Activated CD4-positive, alpha-beta T cell treated with anti-CD3 and anti-CD28 coated beads for 1 hour (primary cell): Measurements from ENCODE around the gene COL8A1.

Source experiments
- DNase-seq: peaks from one replicate; pipeline ENCODE4 v3.0.0-alpha.2; 2020

Gene COL8A1

GRCh38 chr3:99640214-99640851 lies 1.9 kb downstream of the COL8A1 start:
- DNase-seq: no peak

DNA sequence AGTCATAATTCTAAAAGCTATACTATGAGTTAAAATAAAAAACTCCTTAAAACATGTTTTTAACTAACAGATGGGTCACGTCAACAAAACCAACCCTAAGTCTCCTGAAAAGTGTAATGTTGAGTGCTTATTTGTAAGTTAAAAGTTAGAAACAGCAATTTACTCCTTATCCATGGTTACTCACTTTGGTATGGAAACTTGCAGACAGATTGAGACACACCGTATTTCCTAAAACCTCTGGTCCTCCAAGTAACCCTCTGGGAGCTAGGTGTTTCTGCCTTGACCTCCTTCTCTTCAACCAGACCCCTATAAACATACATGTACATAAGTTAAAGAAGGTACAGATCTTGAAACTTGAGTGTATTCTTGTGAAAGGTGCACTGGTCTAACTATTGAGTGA lies 3.1 kb downstream of the COL8A1 start:
- no peak for DNase-seq

DNA sequence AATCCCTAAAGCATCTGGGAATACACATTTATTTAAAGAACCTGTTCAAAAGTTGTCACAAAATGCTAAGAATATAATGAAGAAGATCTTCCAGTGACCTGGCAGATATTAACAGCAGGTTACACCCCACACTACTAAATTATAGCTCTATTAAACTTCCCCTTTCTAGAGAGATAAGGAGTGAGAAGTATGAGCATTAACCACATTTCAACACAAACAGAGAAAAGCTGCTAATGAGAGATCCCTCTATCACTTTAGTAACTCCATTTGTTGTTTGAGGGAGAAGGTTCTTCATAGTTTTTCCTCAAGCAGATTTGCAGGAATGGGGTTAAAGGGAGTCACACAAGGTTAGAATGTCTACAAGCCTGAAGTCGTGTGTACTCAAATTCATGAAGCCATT lies 3.6 kb downstream of the COL8A1 start:
- no peak for DNase-seq

DNA sequence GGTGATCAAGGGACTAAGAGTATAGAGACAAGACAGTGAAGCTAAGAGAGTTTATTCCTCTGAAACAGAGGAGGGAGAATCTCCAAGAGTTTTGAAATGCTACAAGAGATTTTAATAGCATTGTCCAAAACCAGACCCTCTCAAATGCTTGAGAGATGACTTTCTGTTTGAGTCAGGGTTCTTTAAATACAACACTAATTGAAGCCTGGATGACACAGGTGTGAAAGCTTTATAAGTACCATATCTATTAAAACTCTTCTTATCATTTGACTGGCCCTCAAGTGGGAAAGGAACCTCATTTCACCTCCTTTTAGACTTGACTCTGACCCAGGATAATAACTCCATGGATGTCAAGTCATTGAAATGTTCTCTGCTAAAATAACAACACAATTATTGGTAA lies 5.6 kb downstream of the COL8A1 start:
- no peak for DNase-seq

DNA sequence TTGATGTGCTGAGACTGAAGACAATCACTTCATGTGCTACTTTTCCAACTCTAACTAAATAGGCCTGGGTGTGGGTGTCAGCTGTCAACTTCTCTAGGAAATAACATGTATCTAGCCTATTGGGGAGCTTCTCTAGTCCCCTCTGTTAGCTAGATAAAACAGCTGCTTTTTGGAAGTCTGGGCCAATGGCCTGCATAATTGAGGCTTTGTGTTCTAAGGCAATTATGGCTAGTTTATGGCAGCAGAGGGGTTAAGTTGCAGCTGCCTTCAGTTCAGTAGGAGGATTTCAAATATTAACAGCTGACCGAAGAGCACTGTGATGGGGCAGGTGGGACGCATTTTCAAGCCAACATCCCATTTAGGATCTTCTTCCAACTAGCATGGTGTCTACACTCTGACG lies 6.4 kb downstream of the COL8A1 start:
- DNase-seq: no peak

GRCh38 chr3:99645277-99646106 lies 7.1 kb downstream of the COL8A1 start:
- DNase-seq: no peak

DNA sequence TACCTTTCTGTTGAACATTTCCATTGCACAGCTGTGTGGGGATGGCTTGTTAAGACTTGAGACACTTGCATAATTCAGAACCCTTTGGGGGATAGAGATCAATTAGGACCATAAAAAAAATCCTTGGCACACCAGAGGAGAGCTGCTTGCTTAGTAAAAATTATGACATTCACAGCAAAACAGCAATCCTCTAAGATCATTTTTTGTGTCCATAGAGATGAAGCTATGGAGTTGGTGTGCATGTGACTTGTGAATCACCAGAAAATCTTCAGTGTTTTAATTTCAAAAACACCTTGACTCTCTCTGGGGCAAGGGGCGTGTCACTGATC lies 7.7 kb downstream of the COL8A1 start:
- no peak for DNase-seq

DNA sequence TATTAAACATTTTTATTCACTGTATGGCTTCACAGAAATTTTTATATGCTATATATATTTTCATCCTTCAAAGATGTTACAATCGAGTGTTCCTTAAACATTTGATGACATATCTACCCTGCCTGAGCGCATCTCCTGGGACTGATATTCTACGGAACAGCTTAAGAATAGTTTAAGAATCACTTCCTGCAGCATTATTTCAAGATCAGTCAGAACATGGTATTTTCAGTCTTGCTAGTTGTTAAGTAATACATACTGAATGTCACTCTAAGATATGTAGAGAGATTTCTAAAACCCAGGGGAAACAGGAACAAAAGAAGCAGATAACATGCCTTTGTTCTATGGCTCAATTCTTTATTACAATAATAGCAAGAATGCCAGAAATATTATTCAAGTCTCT lies 8.7 kb downstream of the COL8A1 start:
- DNase-seq: no peak

- DNase-seq: no peak
These were observed 9.7 kb downstream of the COL8A1 start for GRCh38 chr3:99648101-99648500.

DNA sequence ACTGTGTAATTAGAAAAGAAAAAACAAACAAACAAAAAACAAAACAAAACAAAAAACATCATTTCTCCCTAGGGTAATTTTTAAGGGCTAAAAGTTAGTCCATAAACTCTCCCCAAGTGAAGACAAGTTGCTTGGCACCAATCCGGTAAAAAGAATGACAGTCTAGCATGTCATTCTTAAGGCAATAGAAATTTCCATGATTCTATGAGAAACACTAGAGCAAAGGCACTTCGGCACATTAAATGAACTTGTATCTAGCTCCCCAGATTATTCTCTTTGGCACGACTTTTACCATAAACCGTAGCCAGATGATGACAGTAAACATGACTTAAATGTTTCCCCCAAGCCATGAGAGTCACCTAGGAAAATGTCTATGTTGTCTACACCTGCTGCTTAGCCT lies 10.1 kb downstream of the COL8A1 start:
- no peak for DNase-seq

- DNase-seq: no peak
These were observed 13.1 kb downstream of the COL8A1 start for GRCh38 chr3:99651531-99651930.

DNA sequence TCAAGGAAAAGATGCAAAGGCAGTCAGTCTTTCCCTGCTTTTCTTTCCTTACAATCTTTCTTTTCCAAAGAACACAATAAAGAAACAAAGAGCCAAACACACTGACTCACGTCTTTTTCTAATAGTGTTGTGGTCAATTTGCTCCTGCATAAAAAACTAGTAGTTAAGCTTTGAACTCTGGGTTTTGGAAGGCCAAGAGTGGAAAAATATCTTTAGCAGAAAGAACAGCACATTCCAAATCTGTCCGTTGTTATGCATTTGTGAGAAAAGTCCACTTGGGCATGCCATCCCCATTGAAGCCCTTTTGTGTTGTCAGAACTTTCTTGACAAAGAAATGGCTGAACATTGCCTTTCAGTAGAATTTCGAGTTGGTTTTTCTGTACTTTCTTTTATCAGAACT lies 18.2 kb downstream of the COL8A1 start:
- no peak for DNase-seq

DNA sequence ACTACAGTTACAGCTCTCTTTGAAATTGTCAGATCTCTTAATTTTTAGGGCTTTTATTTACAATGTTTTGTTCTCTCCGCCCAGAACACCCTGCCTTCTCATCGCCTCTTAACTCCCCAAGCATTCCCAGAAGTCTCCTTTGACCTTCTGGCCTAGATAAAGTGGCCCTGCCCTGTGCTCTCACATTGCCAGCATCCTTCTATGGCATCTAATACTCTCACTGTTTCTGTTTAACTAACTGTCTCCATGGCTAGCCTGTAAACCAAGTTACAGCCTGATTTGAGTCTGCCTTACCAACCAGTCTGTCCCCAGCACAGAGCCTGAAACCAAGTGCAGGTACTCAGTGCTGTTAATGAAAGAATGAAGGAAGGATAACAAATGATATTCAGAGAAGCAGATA lies 19.9 kb downstream of the COL8A1 start:
- no peak for DNase-seq

DNA sequence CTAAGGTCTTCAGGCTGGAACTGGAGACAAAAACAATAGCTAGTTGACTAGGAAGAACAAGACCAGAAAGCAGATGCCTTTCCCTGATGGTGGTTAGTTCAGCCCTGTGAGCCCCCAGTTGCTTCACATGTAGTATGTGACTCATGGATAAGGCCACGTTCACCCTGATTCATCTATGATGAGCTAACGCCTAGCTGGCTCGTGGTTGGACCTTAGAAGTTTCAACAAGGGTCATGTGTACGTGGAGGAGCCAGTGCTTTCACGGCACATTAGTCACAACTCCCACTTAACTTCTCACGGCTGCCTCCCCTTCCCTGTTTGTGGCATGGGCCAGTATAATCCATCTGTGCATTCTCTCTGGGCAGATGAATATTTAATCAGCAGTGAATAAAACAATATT lies 20.6 kb downstream of the COL8A1 start:
- no peak for DNase-seq

GRCh38 chr3:99659951-99660350 lies 21.6 kb downstream of the COL8A1 start:
- DNase-seq: no peak

- no peak for DNase-seq
These were observed 24.6 kb downstream of the COL8A1 start for GRCh38 chr3:99662838-99663570.

GRCh38 chr3:99663977-99664376 lies 25.6 kb downstream of the COL8A1 start:
- DNase-seq: no peak

- no peak for DNase-seq
These were observed 26.6 kb downstream of the COL8A1 start for GRCh38 chr3:99665017-99665416.

DNA sequence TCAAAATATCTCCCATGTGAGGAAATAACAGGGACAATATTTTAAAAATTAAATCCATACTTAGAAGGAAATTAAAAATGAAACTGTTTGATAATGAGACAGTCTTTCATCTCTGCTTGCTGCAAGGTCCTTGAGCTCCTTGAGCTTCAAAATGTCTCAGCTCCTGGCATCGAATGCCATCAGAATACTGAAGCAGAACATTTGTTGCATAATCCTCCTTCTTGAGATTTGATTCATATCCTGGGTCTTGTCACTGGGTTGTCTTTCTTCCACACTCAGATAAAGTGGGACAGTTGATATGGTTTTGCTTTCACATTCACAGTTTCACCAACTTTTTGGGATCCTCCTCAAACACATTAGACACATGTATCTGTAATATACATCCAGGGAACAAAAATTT lies 27.8 kb downstream of the COL8A1 start:
- no peak for DNase-seq

DNA sequence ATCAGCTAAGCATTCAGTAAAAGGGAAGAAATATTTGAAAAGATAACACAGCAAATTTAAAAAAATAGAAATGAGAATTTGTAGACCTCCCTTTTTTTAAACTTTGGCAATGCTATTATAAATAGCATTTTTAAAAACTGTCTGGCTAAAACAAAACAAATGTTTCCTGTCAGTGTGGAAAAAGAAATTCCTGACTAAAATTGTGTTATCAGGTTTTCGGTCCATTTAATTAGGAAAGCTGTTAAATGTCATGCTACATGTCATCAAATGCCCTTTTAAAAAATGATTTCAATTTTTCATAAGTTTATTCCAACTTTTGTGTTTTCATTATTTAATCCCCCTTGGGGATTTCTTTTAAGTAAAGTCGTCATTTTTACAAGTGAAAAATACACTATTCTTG lies 29.6 kb downstream of the COL8A1 start:
- DNase-seq: no peak

DNA sequence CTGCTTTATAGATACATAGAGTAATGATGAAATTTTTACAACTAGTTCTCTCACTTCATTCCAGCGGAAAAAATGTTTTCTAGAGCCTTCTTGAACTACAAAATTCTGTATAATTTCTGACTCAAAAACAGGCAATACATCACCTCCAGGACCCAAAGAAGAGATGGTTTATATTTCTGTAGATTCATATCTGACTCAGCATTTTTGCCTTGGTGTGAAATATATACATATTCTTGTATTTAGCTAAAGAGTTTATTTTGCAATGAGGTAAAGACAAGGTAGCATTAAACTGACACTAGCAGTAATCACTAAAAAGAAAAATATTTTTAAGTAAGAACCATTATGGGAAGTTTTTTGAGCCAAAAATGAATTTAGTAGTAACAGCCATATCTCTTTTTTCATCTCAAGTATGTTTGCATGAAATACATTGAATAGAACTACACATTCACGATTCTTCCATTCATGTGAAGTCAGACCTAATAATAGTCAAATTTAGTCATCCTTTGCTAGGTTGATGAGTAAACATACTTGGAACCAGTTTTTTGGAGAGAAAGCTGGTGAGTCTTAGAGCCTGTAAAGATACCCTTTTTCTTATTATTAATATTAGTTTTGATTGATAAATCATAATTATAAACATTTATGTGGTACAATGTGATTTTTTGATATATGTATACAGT lies 31.6 kb downstream of the COL8A1 start:
- DNase-seq: no peak

DNA sequence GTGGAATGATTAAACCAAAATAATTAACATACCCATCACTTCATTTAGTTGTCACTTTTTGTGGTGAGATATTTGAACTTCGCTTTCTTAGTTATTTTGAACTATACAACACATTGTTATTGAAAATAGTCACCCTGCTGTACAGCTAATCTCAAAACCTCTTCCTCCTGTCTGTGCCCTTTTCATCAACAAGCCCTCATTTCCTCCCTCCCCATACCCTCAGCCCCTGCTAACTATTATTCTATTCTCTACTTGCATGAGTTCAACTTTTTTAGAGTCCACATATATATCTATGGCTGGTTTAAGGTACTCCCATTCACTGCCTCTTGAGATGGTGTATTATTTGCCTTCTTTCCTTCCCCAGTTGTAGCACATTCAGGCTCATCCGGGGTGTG lies 32.2 kb downstream of the COL8A1 start:
- no peak for DNase-seq

GRCh38 chr3:99674086-99674789 lies 35.8 kb downstream of the COL8A1 start:
- DNase-seq: no peak
